Measurements from ENCODE around the gene C20orf204. TPM values are rescaled to one million over a fixed set of nuclear protein-coding genes. Genes with fewer than 3 reads are reported as not detected.

Gene C20orf204
- total RNA-seq, 1 donor from 2014 or later, result 15.5 TPM

- intact Hi-C loops (cut with micrococcal nuclease), result no loop called here
These were observed 32.6 kb downstream of the C20orf204 start for GRCh38 chr20:64068386-64069208.

DNA sequence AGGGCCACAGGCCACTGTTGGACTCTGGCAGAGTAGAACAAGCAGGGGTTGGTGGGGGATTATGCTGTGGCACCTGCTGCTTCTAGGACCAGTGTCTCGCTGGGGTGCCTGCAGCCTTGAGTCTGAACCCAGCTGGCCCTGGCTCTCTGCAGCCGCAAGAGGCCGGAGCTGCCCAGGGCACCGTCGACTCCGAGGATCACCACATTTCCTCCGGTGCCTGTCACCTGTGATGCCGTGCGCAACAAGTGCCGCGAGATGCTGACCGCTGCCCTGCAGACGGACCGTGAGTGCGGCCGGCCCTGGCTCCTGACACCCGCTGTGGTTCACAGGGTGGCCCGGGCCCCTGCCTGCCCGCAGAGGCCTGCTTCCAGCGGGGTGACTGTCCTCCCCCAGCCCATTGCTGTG is 33.2 kb downstream of the C20orf204 start:
- intact Hi-C loops (cut with micrococcal nuclease), result no loop called here

GRCh38 chr20:64069614-64070243 is 33.7 kb downstream of the C20orf204 start:
- intact Hi-C loops (cut with micrococcal nuclease), result no loop called here

DNA sequence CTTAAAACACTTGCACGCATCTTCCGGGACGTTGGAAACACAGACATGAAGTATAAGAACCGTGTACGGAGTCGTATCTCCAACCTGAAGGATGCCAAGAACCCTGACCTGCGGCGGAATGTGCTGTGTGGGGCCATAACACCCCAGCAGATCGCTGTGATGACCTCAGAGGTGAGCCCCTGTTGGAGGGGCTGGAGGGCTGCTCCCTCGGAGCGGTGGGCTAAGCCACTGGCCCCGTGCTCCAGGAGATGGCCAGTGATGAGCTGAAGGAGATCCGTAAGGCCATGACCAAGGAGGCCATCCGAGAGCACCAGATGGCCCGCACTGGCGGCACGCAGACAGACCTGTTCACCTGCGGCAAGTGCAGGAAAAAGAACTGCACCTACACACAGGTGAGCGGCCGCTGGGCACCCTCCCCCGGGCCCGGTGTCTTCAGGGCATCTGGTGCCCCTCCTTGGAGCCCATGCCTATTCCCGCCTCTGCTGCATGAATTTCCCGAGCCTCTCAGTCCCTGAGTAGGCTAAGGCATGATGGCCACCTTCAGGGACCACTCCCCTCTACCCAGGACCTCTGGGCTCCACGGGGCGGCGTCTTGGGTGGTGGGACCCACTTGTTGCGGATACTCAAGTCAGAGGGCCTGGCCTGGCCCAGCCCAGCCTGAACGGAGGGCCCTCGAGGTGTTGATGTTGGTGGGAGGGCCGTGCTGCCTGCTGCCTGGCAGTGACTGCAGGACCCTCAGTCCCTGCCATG is 34.4 kb downstream of the C20orf204 start:
- intact Hi-C loops (cut with micrococcal nuclease), result no loop called here

- intact Hi-C loops (cut with micrococcal nuclease), result no loop called here
These were observed 35.7 kb downstream of the C20orf204 start for GRCh38 chr20:64071341-64072332.

- intact Hi-C loops (cut with micrococcal nuclease), result no loop called here
These were observed 36.6 kb downstream of the C20orf204 start for GRCh38 chr20:64072498-64073063.

GRCh38 chr20:64073476-64074183 is 37.6 kb downstream of the C20orf204 start:
- intact Hi-C loops (cut with micrococcal nuclease), result no loop called here

GRCh38 chr20:64074184-64074789 is 38.3 kb downstream of the C20orf204 start:
- intact Hi-C loops (cut with micrococcal nuclease), result no loop called here

- intact Hi-C loops (cut with micrococcal nuclease), result loop anchor here (5.0 kb wide), 3 partner anchors 448 to 1688 kb away; partner anchors contain the start of genes FNDC11, GMEB2 and RPS21
These were observed 39.0 kb downstream of the C20orf204 start for GRCh38 chr20:64074963-64075362.

DNA sequence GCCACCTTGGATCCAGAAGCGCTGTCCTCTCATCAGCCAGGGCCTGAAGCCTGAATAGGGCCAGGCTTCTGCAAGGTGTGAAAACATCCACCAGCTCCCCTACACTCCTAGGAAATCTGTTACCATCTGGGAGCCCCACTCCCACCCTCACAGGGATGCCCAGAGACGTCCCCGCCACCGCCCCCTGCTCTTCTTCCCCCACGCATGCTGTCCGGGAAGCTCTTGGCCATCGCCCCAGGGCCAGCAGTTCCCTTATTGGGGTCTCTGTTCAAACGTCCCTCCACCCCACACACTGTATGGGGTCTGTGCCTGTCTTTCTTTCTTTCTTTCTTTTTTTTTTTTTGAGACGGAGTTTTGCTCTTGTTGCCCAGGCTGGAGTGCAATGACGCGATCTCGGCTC is 39.6 kb downstream of the C20orf204 start:
- intact Hi-C loops (cut with micrococcal nuclease), result loop anchor here (5.0 kb wide), 3 partner anchors 448 to 1688 kb away; partner anchors contain the start of genes FNDC11, GMEB2 and RPS21

GRCh38 chr20:64076061-64076997 is 40.3 kb downstream of the C20orf204 start:
- intact Hi-C loops (cut with micrococcal nuclease), result loop anchor here (5.0 kb wide), 3 partner anchors 449 to 1689 kb away; partner anchors contain the start of genes FNDC11, GMEB2 and RPS21

GRCh38 chr20:64077094-64077493 is 41.1 kb downstream of the C20orf204 start:
- intact Hi-C loops (cut with micrococcal nuclease), result loop anchor here (1.0 to 5.0 kb wide), 5 partner anchors 11 to 1690 kb away; partner anchors contain the start of genes FNDC11, GMEB2, RPS21 and UCKL1

GRCh38 chr20:64077541-64077875 is 41.5 kb downstream of the C20orf204 start:
- intact Hi-C loops (cut with micrococcal nuclease), result loop anchor here (1.0 to 5.0 kb wide), 5 partner anchors 11 to 1690 kb away; partner anchors contain the start of genes FNDC11, GMEB2, RPS21 and UCKL1

DNA sequence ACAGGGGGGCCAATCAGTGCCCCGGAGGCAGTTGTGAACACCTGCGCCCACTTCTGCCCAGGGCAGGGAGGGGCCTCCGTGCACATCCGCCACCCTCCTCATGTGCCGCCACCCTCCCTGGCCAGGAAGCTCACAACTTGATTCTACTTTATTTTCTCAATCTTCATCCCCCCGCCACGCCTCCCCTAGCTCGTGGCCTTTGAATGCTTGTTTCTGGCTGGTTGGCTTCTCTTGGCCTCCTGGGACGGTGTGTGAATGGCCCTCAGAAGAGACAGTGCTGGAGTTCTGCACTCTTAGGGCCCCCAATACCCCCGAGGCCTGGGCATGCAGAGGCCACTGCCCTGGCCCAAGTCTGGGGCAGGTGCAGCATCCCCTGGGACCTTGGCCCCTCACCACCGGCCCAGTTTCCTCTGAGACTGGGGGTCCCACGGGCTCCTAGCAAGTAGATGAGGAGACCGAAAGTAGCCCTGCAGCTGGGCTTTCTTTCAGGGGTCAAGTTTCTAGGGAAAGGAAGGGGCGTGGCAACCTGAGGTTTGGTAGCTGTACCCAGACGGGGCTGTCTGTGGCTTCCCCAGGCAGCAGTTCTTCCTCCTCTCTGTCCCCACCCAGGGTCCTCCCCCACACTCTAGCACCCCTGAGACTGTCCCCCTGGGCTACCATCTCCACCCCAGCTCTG is 42.0 kb downstream of the C20orf204 start:
- intact Hi-C loops (cut with micrococcal nuclease), result loop anchor here (1.0 to 5.0 kb wide), 6 partner anchors 12 to 1691 kb away; partner anchors contain the start of genes C20orf204, FNDC11, GMEB2 and RPS21

DNA sequence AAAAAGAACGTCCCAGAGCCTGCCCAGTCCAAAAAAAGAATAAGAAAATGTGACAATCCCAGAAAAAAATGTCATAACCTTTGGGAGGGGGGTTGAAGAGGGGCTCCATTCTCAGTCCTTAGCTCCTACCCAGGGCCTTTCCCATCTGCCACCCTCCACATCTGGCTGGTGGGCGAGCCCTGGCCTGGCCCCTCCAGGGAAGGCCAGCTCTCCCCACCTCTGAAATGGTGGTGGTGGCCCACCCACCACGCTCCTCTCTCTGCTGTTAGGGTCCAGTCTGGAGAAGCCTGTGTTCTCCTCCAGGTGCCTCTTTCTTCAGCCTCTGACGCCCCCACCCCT is 42.9 kb downstream of the C20orf204 start:
- intact Hi-C loops (cut with micrococcal nuclease), result loop anchor here (1.0 to 5.0 kb wide), 6 partner anchors 16 to 1692 kb away; partner anchors contain the start of genes C20orf204, FNDC11, GMEB2 and RPS21

DNA sequence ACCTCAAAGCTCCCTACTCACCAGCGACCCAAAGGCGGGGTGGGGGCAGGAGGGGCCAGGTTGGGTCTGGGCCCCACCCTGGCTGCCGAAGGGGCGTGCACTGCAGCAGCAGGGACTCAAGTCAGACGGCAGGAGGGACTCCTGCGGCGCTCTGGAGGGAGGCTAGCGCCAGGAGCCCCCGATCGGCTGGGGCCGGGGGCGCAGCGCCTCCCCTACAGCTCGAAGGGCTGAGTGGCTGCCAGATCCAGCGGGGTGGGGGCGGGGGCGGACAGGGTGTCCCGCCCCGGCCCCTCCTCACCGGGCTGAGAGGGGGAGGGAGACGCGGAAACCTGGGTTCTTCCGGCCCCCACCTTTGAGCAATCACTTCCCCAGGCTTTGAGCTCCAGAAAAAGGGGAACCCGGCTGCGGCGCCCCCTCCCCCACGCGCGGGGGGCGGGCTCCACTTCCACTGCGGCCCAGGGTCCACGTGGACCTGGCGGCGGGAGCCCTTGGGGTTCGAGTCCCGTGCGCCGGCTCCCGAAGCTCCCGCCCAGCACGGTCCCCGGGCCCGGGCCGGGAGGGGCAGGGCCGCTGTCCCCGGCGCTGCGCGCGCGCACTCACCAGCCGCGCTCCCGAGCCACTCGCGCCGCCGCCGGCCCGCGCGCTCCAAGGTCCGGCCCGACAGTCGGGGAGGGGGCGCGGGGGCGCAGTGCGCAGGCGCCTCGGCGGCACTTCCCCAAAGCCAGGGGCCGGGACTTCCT is 43.5 kb downstream of the C20orf204 start, which contains the start of gene RGS19:
TSS of gene RGS19 (minus strand) at position 246 of the 740 bp plus-strand sequence. CDS start 2,632 bp downstream, outside the sequence.
- intact Hi-C loops (cut with micrococcal nuclease), result loop anchor here (1.0 to 5.0 kb wide), 7 partner anchors 16 to 1692 kb away; partner anchors contain the start of genes C20orf204, FNDC11, GMEB2 and PTK6
